CD4-positive, alpha-beta T cell treated with Interleukin-2 at 100 ng/mL for 4 hours (primary cell): ENCODE results near the gene SOWAHB.
"Not testable (repeated sequence)": the region's sequence is repeated elsewhere in the genome, so short reads cannot be mapped to it uniquely, and the experiment has no call there.

ENCODE experiments used
- DNase-seq: peaks from one replicate; pipeline ENCODE4 v3.0.0-alpha.2; 2020; ENCODE audit warnings: low spot score

The SOWAHB gene

DNA sequence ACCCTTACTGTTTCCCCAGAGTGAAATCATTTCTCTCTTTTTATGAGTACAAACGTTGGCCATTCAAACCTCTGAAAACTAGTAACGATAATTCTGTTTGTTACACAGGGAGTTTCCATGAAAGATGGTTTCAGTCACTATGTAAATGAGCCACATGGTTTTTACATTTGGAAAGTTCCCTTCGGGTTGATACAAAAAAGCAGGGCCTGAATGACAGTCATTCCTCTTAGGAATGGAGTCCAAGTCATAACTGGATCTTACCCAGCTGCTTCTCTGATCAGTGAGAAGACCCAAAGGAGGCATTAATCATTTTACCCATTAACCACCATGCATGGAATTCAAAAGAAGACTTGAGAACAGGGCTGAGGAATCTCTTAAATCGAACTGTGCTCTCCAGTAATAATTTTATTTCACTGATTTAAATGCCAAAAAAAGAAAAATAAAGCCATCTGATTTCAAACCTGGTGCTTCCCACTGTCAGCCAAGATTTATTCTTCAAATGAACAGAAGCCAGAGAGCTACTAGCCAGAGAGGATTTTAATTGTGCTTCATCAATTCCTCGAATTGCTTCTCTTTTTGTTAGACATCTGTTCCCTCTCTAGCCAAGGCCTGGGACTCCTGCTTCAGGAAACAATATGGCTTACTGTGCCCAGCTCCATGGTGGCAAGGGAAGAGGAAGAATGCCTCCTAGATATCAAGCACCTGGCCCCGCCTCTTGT, 3.2 kb downstream of the SOWAHB start:
- DNase-seq, result no peak

- no peak for DNase-seq
These were observed 5.3 kb downstream of the SOWAHB start for GRCh38 chr4:76892601-76893000.

- DNase-seq, result no peak
These were observed 5.9 kb downstream of the SOWAHB start for GRCh38 chr4:76892001-76892400.

DNA sequence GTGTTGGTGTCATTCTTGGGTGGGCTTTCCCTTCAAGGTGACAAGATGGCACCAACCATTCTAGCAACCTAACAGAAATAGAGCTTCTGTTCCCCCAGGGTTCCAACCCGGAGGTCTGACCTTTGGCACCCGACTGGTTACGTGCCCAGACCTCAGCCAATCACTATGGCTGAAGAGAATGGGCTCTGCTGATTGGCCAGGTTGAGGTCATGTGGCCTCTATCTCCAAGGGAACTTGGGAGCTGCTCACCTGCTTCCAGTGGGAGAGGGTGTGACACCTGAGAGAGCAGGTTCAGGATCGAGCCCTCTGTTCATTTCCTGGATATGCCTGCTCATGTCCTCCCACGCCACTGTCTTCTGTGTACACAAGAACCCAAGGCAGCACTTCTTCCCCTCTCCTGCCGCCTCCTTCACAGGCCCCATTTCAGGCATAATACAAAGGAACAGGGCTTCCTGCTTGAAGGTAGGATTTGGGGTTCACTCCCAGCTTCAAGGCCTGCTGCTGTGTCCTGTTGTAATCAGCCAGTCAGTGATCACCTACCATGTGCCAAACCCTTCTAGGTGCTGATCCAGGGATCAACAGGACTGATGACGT, 11.0 kb downstream of the SOWAHB start:
- no peak for DNase-seq

- DNase-seq, result no peak
These were observed 11.7 kb downstream of the SOWAHB start for GRCh38 chr4:76886214-76886613.

GRCh38 chr4:76883147-76883546, 14.8 kb downstream of the SOWAHB start:
- DNase-seq, result no peak

GRCh38 chr4:76882630-76883029, 15.3 kb downstream of the SOWAHB start:
- no peak for DNase-seq

GRCh38 chr4:76881375-76881774, 16.6 kb downstream of the SOWAHB start:
- no peak for DNase-seq

DNA sequence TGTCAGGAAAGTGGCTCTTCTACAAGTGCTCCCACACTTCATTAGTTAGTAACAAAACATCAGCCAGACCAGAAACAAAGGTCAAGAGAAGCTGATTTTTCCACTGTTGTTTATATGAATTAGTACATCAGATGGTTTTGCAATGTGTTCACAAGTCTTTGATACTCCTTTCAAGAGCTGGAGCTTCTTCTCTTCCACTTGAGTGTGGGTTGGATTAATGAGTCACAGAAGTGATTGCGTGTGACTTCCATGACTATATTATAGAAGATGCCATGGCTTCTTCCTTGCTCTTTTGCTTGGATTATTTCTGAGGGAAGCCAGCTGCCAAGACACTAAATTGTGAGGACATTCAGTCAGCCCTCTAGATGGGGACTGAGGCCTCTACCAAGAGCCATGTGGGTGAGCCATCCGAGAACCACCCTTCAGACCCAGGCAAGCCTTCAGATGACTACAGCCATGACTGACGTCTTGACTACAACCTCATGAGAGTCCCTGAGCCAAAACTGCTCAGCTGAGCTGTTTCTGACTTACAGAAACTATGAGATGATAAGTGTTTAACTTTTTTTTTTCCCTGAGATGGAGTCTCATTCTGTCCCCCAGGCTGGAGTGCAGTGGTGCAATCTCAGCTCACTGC, 18.1 kb downstream of the SOWAHB start:
- DNase-seq, result no peak

DNA sequence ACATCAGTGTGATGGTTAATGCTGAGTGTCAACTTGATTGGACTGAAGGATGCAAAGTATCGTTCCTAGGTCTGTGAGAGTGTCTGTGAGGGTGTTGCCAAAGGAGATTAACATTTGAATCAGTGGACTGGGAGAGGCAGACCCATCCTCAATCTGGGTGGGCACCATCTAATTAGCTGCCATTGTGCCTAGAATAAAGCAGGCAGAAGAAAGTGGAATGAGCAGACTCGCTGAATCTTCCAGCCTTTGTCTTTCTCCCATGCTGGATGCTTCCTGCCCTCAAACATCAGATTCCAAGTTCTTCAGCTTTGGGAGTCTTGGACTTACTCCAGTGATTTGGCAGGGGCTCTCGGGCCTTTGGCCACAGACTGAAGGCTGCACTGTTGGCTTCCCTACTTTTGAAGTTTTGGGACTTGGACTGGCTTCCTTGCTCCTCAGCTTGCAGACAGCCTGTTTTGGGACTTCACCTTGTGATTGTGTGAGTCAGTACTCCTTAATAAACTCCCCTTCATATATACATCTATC, 19.2 kb downstream of the SOWAHB start:
- not testable (repeated sequence) for DNase-seq

GRCh38 chr4:76874176-76874575, 23.8 kb downstream of the SOWAHB start:
- DNase-seq, result no peak

DNA sequence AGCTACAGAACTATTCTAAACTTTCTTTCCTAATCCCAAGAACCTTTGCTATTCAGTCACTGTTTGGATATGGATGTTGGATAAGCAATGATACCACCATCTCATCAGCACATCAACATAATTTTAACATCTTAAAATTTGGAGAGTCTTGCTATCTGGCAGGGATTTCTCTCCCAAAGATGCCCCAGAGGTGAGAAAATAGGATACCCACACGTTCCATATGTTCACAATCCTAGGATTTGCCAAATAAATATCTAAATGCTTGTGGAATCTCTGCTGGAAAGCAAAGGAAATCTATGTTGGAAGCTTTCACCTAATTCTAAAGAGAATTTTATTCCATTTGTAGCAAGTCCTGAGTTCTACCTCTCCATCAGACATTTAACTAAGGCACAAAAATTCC, 24.4 kb downstream of the SOWAHB start:
- DNase-seq, result no peak

DNA sequence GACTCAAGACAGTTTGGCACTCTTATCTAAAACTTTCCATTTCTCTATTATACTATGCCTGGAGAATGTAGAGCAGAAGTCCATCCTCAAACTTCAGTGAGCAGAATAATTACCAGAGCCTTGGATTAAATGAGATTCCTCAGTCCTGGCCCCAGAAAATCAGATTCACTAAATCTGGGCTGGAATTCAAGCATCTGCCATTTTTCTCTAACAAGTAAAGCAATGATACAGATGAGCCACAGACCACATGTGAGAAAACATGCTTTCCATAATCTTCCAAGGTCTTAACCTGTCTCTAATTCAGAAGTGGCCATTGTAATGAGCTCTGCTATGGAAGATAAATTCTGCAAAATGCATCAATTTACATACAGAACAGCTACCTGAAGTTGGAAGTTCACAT, 25.4 kb downstream of the SOWAHB start:
- DNase-seq, result no peak

- not testable (repeated sequence) for DNase-seq
These were observed 29.2 kb downstream of the SOWAHB start for GRCh38 chr4:76868780-76869179.

DNA sequence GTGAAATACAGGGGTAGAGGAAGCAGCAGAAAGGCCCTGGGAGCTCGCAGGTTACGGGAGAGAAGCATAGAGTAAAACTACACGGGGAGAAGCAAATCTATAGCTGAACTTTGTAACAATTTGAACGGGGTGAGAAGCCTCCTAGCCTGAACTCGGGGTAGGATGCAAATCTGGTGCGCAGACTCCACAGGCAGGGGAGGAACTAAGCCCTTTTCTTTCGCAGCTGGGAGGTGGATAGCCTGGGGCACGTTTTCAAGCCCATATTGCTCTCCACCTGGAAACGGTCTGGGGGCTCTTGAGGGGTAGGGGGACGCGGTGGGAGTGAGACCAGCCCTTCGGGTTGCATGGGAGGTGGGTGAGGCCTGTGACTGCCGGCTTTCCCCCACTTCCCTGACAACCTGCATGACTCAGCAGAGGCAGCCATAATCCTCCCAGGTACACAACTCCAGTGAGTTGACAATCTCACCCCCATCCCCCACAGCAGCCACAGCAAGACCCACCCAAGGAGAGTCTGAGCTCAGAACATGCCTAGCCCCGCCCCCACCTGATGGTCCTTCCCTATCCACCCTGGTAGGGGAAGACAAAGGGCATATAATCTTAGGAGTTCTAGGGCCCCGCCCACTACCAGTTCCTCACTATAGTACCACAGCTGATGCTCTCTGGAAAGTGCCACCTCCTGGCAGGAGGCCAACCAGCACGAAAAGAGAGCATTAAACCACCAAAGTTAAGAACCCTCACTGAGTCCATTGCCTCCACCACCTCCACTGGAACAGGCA, 29.9 kb downstream of the SOWAHB start:
- no peak for DNase-seq

- no peak for DNase-seq
These were observed 30.6 kb downstream of the SOWAHB start for GRCh38 chr4:76867377-76867776.

DNA sequence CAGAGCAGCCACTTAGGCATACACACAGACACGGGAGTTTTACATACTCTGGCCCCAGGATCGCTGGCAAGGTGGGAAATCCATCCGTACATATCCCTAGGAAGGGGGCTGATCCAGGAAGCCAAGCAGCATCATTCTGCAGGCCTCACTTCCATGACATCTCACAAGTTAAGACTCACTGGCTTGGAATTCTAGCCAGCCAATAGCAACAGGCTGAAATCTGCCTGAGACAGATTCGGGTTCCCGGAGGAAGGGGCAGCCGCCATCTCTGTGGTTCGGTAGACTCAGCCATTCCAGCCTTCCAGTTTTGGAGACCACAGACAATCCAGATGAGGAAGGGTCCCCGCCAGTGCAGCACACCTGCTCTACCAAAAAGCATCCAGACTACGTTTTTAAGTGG, 31.3 kb downstream of the SOWAHB start:
- DNase-seq, result no peak

- no peak for DNase-seq
These were observed 39.6 kb downstream of the SOWAHB start for GRCh38 chr4:76858319-76858718.

DNA sequence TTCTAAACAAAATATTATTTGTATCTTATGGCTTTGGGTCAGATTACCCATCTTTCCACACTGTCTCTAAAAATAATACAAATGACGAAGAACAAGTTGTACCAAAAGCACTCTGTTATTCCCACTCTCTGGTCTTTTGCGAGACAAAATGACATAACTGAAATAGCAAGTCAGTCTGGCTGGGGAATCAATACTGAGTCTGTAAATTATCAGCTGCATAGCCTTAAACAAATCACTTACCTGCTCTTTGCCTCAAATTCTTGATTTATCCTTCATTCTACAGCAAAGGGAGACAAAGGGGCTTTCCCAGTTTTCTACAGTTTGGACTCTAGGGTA, 40.9 kb downstream of the SOWAHB start:
- no peak for DNase-seq

GRCh38 chr4:76856243-76857073, 41.5 kb downstream of the SOWAHB start:
- DNase-seq, result no peak

GRCh38 chr4:76854858-76855257, 43.1 kb downstream of the SOWAHB start:
- DNase-seq, result no peak

DNA sequence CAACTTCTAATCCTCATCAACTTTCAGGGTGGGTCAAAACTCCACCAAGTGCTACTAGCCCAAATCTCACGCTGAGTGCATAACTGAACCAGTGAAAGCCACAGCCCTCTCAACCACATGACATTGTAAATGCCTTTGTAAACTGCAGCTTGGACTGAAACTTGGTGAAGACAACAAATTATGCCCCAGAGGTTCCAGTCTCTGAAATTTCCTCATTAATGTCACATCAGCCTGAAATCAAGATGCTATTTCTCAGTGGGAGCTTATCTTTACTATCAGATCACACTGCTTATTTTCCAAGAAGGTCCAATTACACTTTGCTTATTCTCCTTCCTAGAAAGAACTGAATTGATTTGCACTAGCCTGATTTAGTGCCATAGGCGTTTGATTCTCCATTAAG, 46.6 kb downstream of the SOWAHB start:
- DNase-seq, result no peak
